SK-N-SH treated with all-trans-retinoic acid at 6 μM for 48 hours (cell line): ENCODE data around the gene TP53INP2.

Experiments used
- ATAC-seq: fragments of 200-7000 bp; cut with Tn5 transposase; 3 replicates; pipeline ENCODE4 v1.9.1; 2020; ENCODE audit warnings: mild to moderate bottlenecking, moderate library complexity
- ARNTL ChIP-seq: fragments of 450-650 bp; formaldehyde crosslinking; IDR thresholded peaks from 2 replicates; pipeline ENCODE4 v1.5.0; 2020; ENCODE audit warnings: low read depth, mild to moderate bottlenecking, moderate library complexity, borderline replicate concordance
- CSDC2 ChIP-seq: fragments of 250-450 bp; sonication (Bioruptor Pico); IDR thresholded peaks from 2 replicates; pipeline ENCODE4 v1.5.0; 2020; ENCODE audit warnings: mild to moderate bottlenecking, moderate library complexity
- CSRNP3 ChIP-seq: fragments of 250-450 bp; sonication (Bioruptor Pico); IDR thresholded peaks from 2 replicates; pipeline ENCODE4 v1.5.1; 2021; ENCODE audit warnings: mild to moderate bottlenecking, moderate library complexity
- GLIS3 ChIP-seq: fragments of 250-450 bp; sonication (Bioruptor Pico); IDR thresholded peaks from 2 replicates; pipeline ENCODE4 v1.5.0; 2020; ENCODE audit warnings: mild to moderate bottlenecking, moderate library complexity
- ISL1 ChIP-seq: fragments of 250-450 bp; sonication (Bioruptor Pico); IDR thresholded peaks from 2 replicates; pipeline ENCODE4 v2.1.2; 2022; ENCODE audit warnings: mild to moderate bottlenecking, moderate library complexity
- OSR1 ChIP-seq: fragments of 250-450 bp; sonication (Bioruptor Pico); IDR thresholded peaks from 2 replicates; pipeline ENCODE4 v1.8.0; 2022; ENCODE audit warnings: moderate library complexity, mild to moderate bottlenecking, inconsistent platforms
- PATZ1 ChIP-seq: fragments of 250-450 bp; sonication (Bioruptor Pico); IDR thresholded peaks from 2 replicates; pipeline ENCODE4 v1.8.0; 2020; ENCODE audit warnings: mild to moderate bottlenecking, moderate library complexity, borderline replicate concordance
- PPARA ChIP-seq: fragments of 250-450 bp; sonication (Bioruptor Pico); IDR thresholded peaks from 2 replicates; pipeline ENCODE4 v1.5.0; 2020; ENCODE audit warnings: mild to moderate bottlenecking, borderline replicate concordance
- RARB ChIP-seq: fragments of 250-450 bp; sonication (Bioruptor Pico); IDR thresholded peaks from 2 replicates; pipeline ENCODE4 v1.8.0; 2021; ENCODE audit warnings: mild to moderate bottlenecking, moderate library complexity
- SNAI2 ChIP-seq: fragments of 250-450 bp; sonication (Bioruptor Pico); IDR thresholded peaks from 2 replicates; pipeline ENCODE4 v1.5.0; 2020; ENCODE audit warnings: mild to moderate bottlenecking, moderate library complexity
- TCF4 ChIP-seq: fragments of 250-450 bp; sonication (Bioruptor Pico); IDR thresholded peaks from 2 replicates; pipeline ENCODE4 v1.8.0; 2021; ENCODE audit warnings: mild to moderate bottlenecking, moderate library complexity, borderline replicate concordance
- TOX ChIP-seq: fragments of 250-450 bp; sonication (Bioruptor Pico); IDR thresholded peaks from 2 replicates; pipeline ENCODE4 v1.8.0; 2021; ENCODE audit warnings: mild to moderate bottlenecking, moderate library complexity, borderline replicate concordance
- TSHZ2 ChIP-seq: fragments of 250-450 bp; sonication (Bioruptor Pico); IDR thresholded peaks from 2 replicates; pipeline ENCODE4 v1.5.0; 2020; ENCODE audit warnings: mild to moderate bottlenecking, moderate library complexity
- ZC3H10 ChIP-seq: fragments of 250-450 bp; sonication (Bioruptor Pico); IDR thresholded peaks from 2 replicates; pipeline ENCODE4 v1.5.1; 2021; ENCODE audit warnings: mild to moderate bottlenecking, moderate library complexity
- ZFP3 ChIP-seq: fragments of 250-450 bp; sonication (Bioruptor Pico); IDR thresholded peaks from 2 replicates; pipeline ENCODE4 v1.5.0; 2020; ENCODE audit warnings: mild to moderate bottlenecking, moderate library complexity
- ZFP30 ChIP-seq: fragments of 450-650 bp; formaldehyde crosslinking; IDR thresholded peaks from 2 replicates; pipeline ENCODE4 v1.5.0; 2022; ENCODE audit warnings: mild to moderate bottlenecking, moderate library complexity
- ZNF565 ChIP-seq: fragments of 450-650 bp; formaldehyde crosslinking; conservative IDR thresholded peaks from 2 replicates; pipeline ENCODE4 v1.5.0; 2020; ENCODE audit warnings: low read depth, mild to moderate bottlenecking, moderate library complexity
- ZNF70 ChIP-seq: fragments of 450-650 bp; formaldehyde crosslinking; IDR thresholded peaks from 2 replicates; pipeline ENCODE4 v1.5.0; 2020; ENCODE audit warnings: mild to moderate bottlenecking, moderate library complexity
- ZNF8 ChIP-seq: fragments of 450-650 bp; formaldehyde crosslinking; IDR thresholded peaks from 2 replicates; pipeline ENCODE4 v1.5.0; 2020; ENCODE audit warnings: mild to moderate bottlenecking, moderate library complexity
- TF ChIP-seq, protein P1 (sequence below): fragments of 250-450 bp; sonication (Bioruptor Pico); IDR thresholded peaks from 2 replicates; pipeline ENCODE4 v1.8.0; 2021; ENCODE audit warnings: low read depth, mild to moderate bottlenecking, moderate library complexity, borderline replicate concordance
- TF ChIP-seq, protein P2 (sequence below): fragments of 250-450 bp; sonication (Bioruptor Pico); IDR thresholded peaks from 2 replicates; pipeline ENCODE4 v1.5.1; 2020; ENCODE audit warnings: low read depth, mild to moderate bottlenecking, moderate library complexity

The TP53INP2 gene

DNA sequence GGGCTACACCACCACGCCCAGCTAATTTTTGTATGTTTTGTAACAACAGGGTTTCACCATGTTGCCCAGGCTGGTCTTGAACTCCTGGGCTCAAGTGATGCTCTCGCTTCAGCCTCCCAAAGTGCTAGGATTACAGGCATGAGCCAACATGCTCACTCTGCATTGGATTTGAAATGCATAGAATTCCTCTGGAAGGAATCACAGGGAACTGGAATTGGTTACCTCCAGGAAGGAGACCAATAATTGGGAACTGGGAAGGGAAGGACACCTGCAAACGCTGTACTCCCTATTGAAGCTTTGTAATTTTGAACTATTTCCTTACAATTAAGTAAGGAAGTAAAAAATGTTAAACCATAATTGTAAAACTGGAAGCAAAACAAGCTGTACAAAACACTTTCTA lies 12.3 kb upstream of the TP53INP2 start (continued):
- TF ChIP-seq, protein P1, sequence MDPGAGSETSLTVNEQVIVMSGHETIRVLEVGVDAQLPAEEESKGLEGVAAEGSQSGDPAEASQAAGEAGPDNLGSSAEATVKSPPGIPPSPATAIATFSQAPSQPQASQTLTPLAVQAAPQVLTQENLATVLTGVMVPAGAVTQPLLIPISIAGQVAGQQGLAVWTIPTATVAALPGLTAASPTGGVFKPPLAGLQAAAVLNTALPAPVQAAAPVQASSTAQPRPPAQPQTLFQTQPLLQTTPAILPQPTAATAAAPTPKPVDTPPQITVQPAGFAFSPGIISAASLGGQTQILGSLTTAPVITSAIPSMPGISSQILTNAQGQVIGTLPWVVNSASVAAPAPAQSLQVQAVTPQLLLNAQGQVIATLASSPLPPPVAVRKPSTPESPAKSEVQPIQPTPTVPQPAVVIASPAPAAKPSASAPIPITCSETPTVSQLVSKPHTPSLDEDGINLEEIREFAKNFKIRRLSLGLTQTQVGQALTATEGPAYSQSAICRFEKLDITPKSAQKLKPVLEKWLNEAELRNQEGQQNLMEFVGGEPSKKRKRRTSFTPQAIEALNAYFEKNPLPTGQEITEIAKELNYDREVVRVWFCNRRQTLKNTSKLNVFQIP (CRISPR knock-in tag) = no peak
- TF ChIP-seq RARB (CRISPR knock-in tag) = no peak
- no peak for TF ChIP-seq ZNF70 (CRISPR knock-in tag)
- no peak for TF ChIP-seq CSRNP3 (CRISPR knock-in tag)
- TF ChIP-seq GLIS3 = no peak
- no peak for TF ChIP-seq ZC3H10 (CRISPR knock-in tag)

DNA sequence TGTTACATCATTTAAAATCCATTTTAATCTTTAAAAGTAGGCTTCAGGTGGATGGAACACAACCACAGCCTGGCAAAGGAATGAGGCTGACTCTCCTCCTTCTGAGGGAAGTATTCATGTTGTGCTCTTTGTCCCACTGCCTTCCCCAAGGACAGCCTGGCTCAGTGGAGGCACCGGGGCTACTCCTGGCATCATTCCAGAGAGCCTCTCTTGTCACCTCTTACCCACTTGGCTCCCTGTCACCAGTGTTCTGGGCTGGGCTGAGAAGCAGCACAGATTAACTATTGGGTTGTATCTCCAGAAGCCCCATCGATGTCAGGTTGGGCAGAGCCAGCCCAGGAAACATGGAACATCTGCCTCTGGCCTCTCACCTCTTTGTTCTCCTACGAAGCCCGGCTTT lies 10.7 kb upstream of the TP53INP2 start:
- TF ChIP-seq CSDC2 (CRISPR knock-in tag) = no peak
- TF ChIP-seq, protein P2, sequence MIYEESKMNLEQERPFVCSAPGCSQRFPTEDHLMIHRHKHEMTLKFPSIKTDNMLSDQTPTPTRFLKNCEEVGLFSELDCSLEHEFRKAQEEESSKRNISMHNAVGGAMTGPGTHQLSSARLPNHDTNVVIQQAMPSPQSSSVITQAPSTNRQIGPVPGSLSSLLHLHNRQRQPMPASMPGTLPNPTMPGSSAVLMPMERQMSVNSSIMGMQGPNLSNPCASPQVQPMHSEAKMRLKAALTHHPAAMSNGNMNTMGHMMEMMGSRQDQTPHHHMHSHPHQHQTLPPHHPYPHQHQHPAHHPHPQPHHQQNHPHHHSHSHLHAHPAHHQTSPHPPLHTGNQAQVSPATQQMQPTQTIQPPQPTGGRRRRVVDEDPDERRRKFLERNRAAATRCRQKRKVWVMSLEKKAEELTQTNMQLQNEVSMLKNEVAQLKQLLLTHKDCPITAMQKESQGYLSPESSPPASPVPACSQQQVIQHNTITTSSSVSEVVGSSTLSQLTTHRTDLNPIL (CRISPR knock-in tag) = no peak
- no peak for TF ChIP-seq PPARA
- TF ChIP-seq, all 23 proteins: peak for 0
- ATAC-seq = no peak

- ATAC-seq = no peak
- TF ChIP-seq GLIS3 (no peak), TCF4 (CRISPR knock-in tag) (no peak), RARB (CRISPR knock-in tag) (no peak), CSDC2 (CRISPR knock-in tag) (no peak), CSRNP3 (CRISPR knock-in tag) (no peak), TSHZ2 (no peak), ARNTL (CRISPR knock-in tag) (no peak), SNAI2 (CRISPR knock-in tag) (no peak), PPARA (no peak), TOX (CRISPR knock-in tag) (no peak), OSR1 (CRISPR knock-in tag) (no peak), PATZ1 (CRISPR knock-in tag) (no peak), ZNF70 (CRISPR knock-in tag) (no peak), ZFP3 (no peak), ZNF8 (CRISPR knock-in tag) (no peak), ISL1 (CRISPR knock-in tag) (no peak), ZNF565 (CRISPR knock-in tag) (no peak), ZFP30 (no peak)
- TF ChIP-seq, protein P2 (CRISPR knock-in tag) = no peak
- TF ChIP-seq, all 23 proteins: peak for 0
Observed at GRCh38 chr20:34701405-34702085, 2.6 kb upstream of the TP53INP2 start.
